ENCODE results near the gene CITED4. TPM values are rescaled to one million over a fixed set of nuclear protein-coding genes. Genes with fewer than 3 reads are reported as not detected.

Gene CITED4
- total and polyA plus RNA-seq, 11 donors, result 3.2 to 49.5 (median 29.2) TPM

- DNase-seq (no peak), ATAC-seq (no peak)
- H3K27ac ChIP-seq, result peak overlapping the region in 1 of 12 donors; percentile 22
- intact Hi-C loops (cut with DNase I), result no loop called here
- H3K27me3 ChIP-seq, result no peaks in the 10 kb centered on the region
- H3K4me1 ChIP-seq, result peaks cover 0 to 12% (median 0%) of the 10 kb centered on the region in 12 donors
- 80 to 89% (median 88%) methylated on average over 4 of the region's 4 CpGs for WGBS, 4 donors
- no peaks in the 10 kb centered on the region for H3K36me3 ChIP-seq
- TF ChIP-seq CTCF (IDR thresholded peaks at IDR 0.05) (no peak), POLR2A (IDR thresholded peaks at IDR 0.05) (no peak)
- peaks cover 0 to 10% (median 3%) of the 10 kb centered on the region in 12 donors for H3K9me3 ChIP-seq
- H3K4me3 ChIP-seq, result no peak overlapping the region
These were observed 6.0 kb upstream of the CITED4 start for GRCh38 chr1:40868051-40868723.

GRCh38 chr1:40861224-40862003, 749 bp downstream of the CITED4 start:
- Histone ChIP-seq H3K36me3 (no peaks in the 10 kb centered on the region), H3K9me3 (no peaks in the 10 kb centered on the region), H3K27me3 (no peaks in the 10 kb centered on the region), H3K27ac (peak overlapping the region; percentile 57 to 97 (median 88)), H3K4me3 (peak overlapping the region; percentile 42 to 98 (median 76)), H3K4me1 (peaks cover 0 to 43% (median 17%) of the 10 kb centered on the region in 12 donors)
- 1 to 5% (median 1%) methylated on average over 27 to 98 of the region's 98 CpGs for WGBS, 4 donors
- ATAC-seq (peak in 2 of 4 donors; percentile 9 to 23), DNase-seq (peak; percentile 43 to 79 (median 54))
- intact Hi-C loops (cut with DNase I), result loop anchor here in 1 of 10 donors (5.0 kb wide), 1 partner anchor 86 kb away; no protein-coding TSS in a partner anchor
- TF ChIP-seq CTCF (IDR thresholded peaks at IDR 0.05) (peak in 1 of 12 donors; percentile 12), POLR2A (IDR thresholded peaks at IDR 0.05) (no peak)

GRCh38 chr1:40860706-40861223, 1.4 kb downstream of the CITED4 start:
- peak in 3 of 4 donors; percentile 10 to 33 (median 22) for ATAC-seq
- peak in 2 of 5 donors; percentile 40 to 46 for DNase-seq
- 7 to 21% (median 18%) methylated on average over 7 to 10 of the region's 10 CpGs for WGBS, 4 donors

More at GRCh38 chr1:40860706-40861223, 1.4 kb downstream of the CITED4 start:
- peak overlapping the region; percentile 42 to 98 (median 76) for H3K4me3 ChIP-seq
- no peaks in the 10 kb centered on the region for H3K36me3 ChIP-seq
- peak in 1 of 2 donors; percentile 14 for TF ChIP-seq POLR2A (IDR thresholded peaks at IDR 0.05)
- TF ChIP-seq CTCF (IDR thresholded peaks at IDR 0.05), result no peak
- H3K27ac ChIP-seq, result peak overlapping the region; percentile 57 to 97 (median 88)
- H3K9me3 ChIP-seq, result no peaks in the 10 kb centered on the region
- peaks cover 0 to 40% (median 17%) of the 10 kb centered on the region in 12 donors for H3K4me1 ChIP-seq
- H3K27me3 ChIP-seq, result no peaks in the 10 kb centered on the region
- intact Hi-C loops (cut with DNase I), result loop anchor here in 1 of 10 donors (5.0 kb wide), 1 partner anchor 87 kb away; no protein-coding TSS in a partner anchor
